ENCODE data around the gene CPNE5.

- TF ChIP-seq CTCF (IDR thresholded peaks at IDR 0.05) (no peak), POLR2A (IDR thresholded peaks at IDR 0.05) (no peak)
These were observed 121.2 kb downstream of the CPNE5 start for GRCh38 chr6:36717871-36718540.

Data from uterus (tissue), 2 donors.